GM13977 (cell line): ENCODE data around the gene EXOC3L1.

Source experiments
- DNase-seq: peaks from one replicate; pipeline ENCODE4 v3.0.0; 2012; ENCODE audit warnings: low spot score
- in situ Hi-C: fragments of 300-500 bp; cut with MboI; formaldehyde crosslinking; loops from one replicate; pipeline ENCODE4 v1.12.0; 2022; ENCODE audit warnings: low sequenced_read_pairs, low pct_unique_long_range_greater_than_20kb, mixed read lengths, inconsistent platforms; ENCODE audit not compliant: unreplicated experiment
- TF ChIP-seq, protein P1 (sequence below): IDR thresholded peaks from 2 replicates; pipeline ENCODE4 v1.5.1; 2012; ENCODE audit warnings: mild to moderate bottlenecking, control low read depth; ENCODE audit not compliant: insufficient read depth; ENCODE audit errors: extremely low read depth, missing control alignments

The EXOC3L1 gene

DNA sequence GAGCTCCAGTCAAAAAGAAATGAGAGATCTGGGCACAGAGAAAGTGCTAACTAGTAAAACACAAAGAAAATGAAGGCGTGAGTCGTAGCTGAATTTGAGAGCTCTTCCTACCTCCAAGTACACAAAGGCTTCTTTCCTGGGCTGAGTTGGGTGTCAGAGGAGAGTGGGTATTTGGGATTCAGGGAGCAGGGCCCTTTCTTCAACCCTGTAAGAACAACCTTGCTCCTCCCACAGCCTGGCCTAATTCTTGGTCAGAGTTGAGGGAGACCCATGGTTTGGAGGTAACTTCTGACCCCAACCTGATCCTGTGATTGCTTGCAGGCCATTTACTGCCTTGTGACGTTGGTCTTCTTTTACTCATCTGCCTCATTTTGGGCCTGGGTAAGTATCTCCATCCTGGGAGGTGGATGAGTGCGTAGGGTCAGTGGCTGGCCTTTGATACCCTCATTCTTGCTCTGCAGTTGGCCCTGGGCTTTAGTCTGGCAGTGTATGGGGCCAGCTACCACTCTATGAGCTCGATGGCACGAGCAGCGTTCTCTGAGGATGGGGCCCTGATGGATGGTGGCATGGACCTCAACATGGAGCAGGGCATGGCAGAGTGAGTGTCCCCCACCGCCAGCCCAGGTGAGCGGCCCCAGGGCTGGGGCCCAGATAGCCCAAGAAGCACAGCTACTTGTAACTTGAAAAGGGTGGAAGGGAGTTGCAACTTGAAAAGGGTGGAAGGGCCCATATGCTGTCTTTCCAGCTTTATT lies 38.3 kb upstream of the EXOC3L1 start:
- in situ Hi-C loops: no loop called here
- no peak for DNase-seq
- TF ChIP-seq, protein P1, sequence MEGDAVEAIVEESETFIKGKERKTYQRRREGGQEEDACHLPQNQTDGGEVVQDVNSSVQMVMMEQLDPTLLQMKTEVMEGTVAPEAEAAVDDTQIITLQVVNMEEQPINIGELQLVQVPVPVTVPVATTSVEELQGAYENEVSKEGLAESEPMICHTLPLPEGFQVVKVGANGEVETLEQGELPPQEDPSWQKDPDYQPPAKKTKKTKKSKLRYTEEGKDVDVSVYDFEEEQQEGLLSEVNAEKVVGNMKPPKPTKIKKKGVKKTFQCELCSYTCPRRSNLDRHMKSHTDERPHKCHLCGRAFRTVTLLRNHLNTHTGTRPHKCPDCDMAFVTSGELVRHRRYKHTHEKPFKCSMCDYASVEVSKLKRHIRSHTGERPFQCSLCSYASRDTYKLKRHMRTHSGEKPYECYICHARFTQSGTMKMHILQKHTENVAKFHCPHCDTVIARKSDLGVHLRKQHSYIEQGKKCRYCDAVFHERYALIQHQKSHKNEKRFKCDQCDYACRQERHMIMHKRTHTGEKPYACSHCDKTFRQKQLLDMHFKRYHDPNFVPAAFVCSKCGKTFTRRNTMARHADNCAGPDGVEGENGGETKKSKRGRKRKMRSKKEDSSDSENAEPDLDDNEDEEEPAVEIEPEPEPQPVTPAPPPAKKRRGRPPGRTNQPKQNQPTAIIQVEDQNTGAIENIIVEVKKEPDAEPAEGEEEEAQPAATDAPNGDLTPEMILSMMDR: no peak

DNA sequence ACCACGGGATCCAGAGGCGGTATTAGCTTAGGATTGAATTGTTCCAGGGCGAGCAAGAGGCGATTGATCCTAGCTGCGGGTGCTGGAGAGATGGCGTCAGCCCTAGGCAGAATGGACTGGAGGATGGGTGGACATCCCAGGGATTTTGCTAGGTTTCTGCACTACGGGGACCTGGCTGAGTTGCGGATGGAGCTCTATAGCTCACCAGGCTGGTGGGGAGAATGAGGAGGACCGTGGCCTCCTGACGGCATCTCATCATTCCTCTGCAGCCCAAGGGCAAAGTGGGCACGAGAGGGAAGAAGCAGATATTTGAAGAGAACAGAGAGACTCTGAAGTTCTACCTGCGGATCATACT lies 37.6 kb upstream of the EXOC3L1 start:
- in situ Hi-C loops: no loop called here
- no peak for DNase-seq
- TF ChIP-seq, protein P1: no peak

DNA sequence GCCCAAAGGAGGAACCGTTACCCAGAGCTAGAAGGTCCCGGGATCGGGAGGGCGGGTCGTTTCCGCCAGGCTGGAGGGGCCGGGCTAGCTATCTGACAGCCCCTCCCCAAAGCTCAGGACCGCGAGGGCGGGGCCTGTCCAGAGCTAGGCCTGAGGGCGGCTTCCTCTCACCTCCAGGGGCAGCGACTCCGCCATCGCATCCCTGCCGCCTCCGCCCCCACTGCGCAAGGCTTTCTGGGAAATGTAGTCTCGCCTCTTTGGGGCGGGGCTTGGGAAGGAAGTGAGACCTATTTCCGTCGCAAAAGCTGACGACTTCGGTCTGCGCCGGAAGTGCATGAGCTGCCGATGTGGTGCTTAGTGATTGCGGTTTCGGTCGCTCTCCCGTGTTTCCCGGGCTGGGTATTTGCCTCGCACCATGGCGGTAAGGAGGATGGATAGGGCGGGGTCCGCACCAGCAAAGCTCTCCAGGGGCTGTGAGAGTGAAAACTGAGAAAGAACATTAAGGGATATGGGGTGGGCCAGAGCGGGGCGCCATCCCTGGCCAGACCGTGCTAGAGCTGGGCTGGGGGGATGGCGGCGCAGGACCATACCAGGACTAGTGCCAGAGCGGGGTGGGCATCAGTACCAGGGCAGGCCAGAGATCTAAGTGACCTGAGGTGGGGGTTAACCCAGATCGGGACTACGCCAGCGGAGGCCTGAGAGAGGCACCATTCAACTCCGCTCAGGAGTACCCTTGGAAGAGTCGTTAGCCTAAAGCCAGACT lies 37.0 kb upstream of the EXOC3L1 start, which contains the start of gene TMEM208:
TSS of gene TMEM208 (plus strand) at position 327 of the 763 bp plus-strand sequence. CDS start at position 416, 89 bp downstream.
- in situ Hi-C loops: no loop called here
- TF ChIP-seq, protein P1: peak; percentile 31
- peak; percentile 98 for DNase-seq

DNA sequence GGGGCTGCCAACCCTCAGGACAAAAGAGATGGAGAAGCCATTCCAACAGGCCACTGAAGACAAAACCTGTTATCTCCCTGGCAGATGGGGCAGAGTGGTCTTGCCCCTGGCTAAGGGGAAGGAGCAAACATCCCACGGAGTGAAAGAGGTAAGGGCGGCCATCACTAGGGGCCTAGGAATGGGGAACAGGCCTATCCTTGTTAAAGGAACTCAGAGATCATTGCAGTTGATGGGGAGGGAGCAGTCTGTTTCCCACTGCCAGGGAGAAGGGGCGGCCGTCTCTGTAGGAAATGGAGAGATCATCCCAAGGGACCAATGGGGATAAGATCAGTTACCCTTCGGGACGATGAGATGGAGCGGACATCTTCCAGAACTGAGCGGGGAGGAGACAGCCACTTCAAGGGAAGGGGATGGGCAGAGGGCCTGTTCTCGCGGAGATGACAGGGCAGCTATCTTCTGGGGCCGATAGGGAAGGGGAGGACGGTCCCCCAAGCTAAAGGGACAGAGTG lies 36.4 kb upstream of the EXOC3L1 start:
- DNase-seq: no peak
- TF ChIP-seq, protein P1: no peak
- in situ Hi-C loops: no loop called here

DNA sequence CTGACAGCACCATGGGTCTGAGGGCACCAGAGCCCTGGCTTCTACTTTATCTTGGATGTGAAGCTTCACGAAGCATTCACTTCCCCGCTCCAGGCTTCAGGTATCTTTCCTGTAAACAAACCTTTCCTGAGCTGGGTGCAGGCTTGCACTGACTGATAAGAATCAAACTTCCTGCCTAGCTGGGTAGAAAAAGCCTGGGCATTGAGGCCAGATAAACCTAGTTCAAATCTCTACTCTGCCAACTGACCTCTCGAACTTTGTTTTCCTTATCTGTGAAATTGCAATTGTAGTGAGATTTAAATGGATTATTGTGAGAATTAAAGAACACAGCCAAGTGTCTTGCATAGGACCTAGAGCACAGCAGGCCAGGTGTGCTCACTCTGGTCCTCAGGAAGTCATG lies 34.1 kb upstream of the EXOC3L1 start:
- in situ Hi-C loops: no loop called here
- TF ChIP-seq, protein P1: no peak
- no peak for DNase-seq

DNA sequence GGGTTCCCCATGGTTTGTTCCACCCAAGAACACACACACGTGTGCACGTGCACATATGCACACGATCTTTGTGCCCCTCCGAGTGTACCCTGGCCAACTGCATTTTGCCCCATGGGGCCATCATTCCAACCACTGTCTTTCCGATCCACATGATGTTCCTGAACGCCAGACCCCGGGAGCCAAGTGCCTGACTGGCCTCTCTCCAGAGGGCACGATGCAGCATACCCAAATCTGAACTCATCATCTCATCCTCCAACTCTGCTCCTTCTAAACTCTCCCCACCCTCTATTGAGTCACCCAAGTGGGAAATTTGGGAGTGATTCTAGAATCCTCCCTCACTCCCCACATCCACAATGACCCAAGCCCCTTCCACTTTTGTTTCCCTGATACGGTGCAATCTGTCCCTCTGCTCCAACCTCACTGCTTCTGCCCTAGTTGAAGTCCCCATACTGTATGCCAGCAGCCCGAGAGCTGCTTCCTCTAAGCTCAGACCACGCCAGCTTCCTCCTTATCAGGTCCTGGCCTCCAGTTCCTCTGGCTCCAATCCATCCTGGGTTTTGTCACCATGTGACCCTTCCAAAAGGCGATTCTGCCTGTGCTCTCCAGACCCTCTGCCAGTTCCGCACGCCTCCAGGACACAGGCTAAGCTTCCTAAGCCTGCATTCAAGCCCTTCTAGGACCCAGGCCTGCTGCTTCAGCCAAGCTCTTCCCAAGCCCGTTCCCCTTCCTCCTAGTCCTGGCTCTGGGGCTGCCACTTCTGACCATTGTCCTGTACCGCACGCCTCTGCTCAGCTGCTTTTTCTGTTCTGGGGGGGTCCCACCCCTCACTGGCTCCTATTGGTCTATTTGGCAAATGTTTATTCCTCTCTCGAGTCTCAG lies 26.9 kb upstream of the EXOC3L1 start:
- TF ChIP-seq, protein P1: no peak
- in situ Hi-C loops: no loop called here
- no peak for DNase-seq
